NCI-H2227 treated with DMSO at 0.1 percent for 48 hours (cell line): ENCODE data around the gene RPE.

ENCODE experiments used
- DNase-seq: peaks from one replicate; lab custom pipeline; 2025; lab: John Stamatoyannopoulos, UW

Gene RPE

DNA sequence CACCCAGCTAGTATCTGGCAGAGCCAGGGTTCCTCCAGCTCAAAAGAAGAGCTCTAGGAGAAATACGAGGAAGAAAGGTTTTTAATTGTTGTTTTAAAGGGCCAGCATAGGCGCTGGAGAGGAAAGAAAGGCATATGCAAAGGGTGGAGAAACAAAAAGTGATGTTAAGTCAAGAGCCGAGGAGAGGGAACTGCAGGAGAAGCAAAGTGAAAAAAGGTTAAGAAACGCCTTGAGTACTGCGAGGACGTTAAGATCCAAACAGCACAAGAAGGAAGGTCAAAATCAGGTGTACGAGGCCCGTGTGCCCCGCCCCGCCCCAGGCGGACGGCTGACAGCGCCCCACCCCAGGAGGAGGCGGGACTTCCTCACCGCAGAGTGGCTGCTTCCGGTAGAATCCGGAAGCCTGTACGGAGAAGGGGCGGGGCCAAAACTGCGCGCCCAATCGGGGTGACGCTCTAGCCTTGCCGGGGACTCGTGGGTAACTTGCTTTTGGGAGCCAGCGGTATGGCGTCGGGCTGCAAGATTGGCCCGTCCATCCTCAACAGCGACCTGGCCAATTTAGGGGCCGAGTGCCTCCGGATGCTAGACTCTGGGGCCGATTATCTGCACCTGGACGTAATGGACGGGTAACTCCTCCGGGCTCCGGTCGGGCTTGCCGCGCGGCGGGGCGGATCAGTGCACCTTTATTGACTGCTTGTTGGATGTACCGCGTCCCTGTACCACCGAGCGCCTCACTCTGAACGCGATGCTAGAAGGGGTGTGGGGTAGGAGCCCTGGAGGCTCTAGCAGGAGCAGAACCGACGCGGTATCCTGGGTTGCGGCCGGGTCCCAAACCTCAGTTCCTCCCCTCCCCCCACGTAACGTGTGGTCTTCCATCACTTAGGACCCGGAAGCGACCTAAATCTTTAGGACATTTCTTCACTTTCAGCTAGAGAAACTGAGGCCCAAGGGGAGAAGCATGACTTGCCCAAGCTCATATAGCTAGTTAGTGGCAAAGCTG, at the start of gene RPE:
Gene RPE, plus strand, starts transcription at position 481 of the 1,000 bp plus-strand sequence. Its CDS starts 24 bp downstream, at position 505.
- peak; percentile 97 for DNase-seq

DNA sequence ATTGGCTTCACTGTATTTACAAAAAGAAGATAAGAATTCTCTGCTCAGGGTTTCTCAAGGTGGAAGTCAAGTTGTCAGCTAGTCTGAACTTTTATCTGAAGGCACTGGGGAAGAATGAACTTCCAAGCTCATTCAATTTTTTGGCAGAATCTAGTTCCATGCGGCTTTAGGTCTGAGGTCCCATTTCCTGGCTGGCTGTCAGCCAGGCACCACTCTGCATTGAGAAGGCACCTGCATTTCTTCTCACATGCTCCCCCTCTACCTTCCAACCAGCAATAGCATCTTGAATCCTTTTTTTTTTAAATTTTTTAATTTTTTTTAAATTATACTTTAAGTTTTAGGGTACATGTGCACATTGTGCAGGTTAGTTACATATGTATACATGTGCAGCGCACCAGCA, 46.2 kb upstream of the RPE start:
- DNase-seq = no peak

GRCh38 chr2:209958016-209958415, 44.4 kb upstream of the RPE start:
- no peak for DNase-seq

GRCh38 chr2:209960045-209960444, 42.4 kb upstream of the RPE start:
- DNase-seq = no peak

GRCh38 chr2:209960676-209961630, 41.5 kb upstream of the RPE start:
- DNase-seq = peak; percentile 91

DNA sequence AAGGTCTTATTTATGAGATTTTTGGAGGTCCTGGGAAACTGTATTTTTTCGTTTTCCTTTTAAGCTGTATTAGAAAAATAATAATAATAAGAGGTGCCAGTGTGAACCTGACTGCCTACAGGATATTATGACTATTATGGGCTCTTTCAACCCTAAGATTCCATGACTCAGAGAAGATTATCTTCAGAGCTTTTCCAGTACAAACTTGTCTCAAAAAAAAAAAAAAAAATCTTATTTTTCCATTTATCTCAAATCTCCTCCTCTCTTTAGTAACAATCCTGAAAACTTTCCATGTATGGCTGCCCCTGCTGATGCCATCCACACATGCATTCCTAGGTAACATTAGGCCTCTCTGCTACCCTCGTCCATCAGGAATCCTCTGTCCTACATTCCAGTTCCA, 36.7 kb upstream of the RPE start:
- DNase-seq = no peak

GRCh38 chr2:209969692-209970091, 32.7 kb upstream of the RPE start:
- no peak for DNase-seq

DNA sequence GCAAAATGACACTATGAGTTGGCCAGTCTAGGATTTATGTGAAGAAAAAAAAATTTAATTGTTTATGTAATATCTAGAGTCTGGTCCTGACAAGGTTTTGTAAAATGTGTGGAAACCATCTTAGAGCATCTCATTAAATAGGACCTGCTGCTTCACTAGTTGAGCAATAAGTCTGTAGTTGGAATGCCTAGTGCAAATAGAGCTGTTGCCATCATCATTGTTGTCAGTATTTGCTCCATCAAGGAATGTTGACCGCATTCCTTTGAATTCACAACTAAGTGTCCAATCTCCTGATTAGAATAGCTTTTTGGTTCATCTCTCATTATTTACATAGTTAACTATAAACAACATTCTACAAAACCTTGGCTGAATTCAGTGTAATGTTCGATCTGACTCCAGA, 32.2 kb upstream of the RPE start:
- DNase-seq = no peak

- DNase-seq = no peak
These were observed 31.7 kb upstream of the RPE start for GRCh38 chr2:209970711-209971110.

DNA sequence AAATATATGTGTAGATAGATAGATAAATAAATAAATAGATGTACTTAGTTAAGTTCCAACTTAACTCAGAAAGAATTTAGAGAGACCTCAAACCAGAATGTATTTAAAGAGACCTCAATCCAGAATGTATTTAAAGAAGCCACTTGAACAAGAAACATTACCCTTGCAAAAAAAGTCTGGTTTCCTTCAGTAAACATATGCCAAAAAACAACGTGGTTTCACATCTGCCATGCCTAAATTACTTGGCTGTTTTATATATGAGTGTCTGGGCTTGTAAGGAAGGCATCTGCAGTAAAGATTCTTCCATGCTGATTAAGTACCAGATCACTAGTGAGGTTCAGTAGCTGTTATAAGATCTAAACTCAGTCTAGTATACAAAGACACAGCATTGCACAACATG, 29.1 kb upstream of the RPE start:
- DNase-seq = no peak

DNA sequence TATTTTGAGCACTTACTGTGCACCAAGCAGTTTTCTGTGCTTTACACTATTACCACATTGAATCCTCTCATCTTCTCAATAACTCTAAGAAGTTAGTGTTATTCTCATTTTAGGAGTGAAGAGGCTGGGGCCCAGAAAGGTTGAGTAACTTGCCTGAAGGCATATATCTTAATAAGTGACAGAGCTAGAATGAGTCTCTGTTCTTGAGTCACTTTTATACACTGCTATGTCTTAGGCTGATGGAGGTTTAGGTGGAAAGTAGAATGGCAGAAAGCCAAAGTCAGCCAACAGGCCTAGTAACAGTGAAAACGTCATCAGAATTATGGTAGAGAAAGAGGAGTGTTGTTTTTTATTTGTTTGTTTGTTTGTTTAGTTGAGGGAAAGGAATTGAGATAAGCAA, 27.9 kb upstream of the RPE start:
- DNase-seq = no peak

GRCh38 chr2:209976698-209977385, 25.6 kb upstream of the RPE start:
- DNase-seq = no peak

GRCh38 chr2:209977386-209978239, 24.8 kb upstream of the RPE start:
- DNase-seq = peak; percentile 48

DNA sequence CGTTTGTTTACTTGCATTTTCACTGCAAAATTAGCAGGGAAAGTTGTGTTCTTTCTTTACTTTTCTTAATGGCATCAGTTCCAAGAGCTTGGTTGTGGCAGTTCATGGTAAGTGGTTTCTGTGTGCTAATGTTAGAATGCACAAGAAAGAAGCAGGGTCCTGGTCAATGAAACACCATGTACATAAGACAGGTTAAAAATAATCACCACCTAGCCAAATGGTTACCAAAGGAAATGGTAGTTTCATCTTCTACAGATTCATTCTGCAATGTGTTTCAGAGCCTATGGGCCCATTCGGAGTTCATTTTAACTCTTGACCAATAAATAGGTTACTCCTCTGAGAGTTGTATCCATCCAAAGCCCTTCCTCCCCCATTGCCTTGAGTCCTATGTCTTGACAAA, 18.1 kb upstream of the RPE start:
- DNase-seq = no peak

DNA sequence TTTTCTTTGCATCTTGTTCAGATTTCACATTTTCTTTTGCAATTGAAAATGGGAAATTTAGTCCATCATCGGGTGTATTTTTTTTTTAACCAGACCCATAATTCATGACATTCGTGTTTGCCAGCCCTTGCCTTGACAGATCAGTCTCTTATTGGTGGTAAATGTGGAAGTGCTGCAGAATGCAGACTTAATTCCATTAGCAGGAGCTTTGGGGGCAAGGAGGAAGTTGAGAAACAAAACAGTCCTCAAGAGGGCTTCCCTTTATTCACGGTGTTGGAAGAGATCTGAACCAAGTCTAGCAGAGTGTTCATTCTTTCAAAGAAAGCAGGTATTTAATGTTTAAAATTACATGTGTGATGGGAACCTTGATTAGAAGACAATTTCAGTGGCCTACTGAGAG, 16.6 kb upstream of the RPE start:
- no peak for DNase-seq

DNA sequence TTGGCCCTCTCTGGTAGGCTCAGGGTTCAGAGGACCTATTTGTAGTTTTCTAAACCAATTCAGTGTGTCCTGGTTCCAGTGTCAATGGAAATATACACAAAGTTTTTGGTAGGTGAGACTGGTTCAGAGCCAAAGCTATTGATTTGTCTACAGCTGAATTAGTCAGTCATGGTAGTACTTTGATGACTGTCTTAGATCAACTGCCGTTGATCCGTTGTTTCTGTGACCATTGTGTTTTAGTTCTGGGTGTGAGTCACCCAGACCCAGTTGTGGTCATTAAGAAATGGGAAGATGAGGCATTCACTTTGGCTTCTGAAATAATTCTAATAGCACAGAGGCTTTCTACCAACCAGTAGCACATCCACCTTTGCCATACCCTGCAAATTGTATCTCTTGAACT, 16.0 kb upstream of the RPE start:
- DNase-seq = no peak

DNA sequence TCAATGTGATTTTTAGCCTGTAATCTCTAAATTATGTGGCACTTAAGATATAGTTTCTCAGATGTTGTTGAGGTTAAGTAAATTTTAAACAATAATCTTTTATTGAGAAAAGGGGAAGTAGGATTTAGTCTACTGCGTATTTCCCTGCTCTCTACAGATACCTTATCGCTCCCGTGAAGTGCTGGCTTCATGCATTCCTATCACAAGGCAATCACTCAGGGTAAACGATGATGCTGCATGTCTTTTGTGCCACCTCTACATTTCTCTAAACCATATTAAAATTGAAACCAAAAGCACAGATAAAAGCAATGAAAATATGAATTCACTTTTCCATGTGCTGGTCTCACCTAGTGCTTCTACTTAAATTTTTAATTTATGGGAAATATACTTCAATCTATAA, 14.4 kb upstream of the RPE start:
- no peak for DNase-seq

GRCh38 chr2:209990838-209991237, 11.6 kb upstream of the RPE start:
- DNase-seq = no peak

- no peak for DNase-seq
These were observed 8.5 kb upstream of the RPE start for GRCh38 chr2:209993968-209994367.

DNA sequence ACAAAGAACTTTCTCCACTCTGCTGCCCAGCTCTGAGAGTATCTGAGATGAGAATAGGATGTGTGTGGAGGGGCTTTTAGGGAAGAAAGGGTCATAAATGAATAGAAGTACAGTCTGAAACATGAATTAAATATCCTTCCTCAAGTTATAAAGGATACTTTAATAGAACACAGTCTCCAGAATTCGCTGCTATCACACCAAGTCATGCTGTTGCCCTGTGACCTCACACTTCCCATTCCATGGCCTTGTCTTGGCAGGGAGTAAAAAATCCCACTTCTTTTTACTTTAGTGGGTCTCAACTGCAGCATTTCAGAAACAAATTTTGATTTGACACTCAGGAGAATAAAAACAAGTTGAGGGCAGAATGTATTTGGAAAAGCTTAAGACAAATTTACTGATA, 3.8 kb upstream of the RPE start:
- DNase-seq = no peak
